PC-3 (cell line): Measurements from ENCODE around the gene DISP3. TPM values are rescaled to one million over a fixed set of nuclear protein-coding genes. Genes with fewer than 3 reads are reported as not detected.

Experiments
- ATAC-seq: fragments of 200-7000 bp; cut with Tn5 transposase; 2 replicates; pipeline ENCODE4 v1.9.1; 2020; ENCODE audit warnings: mild to moderate bottlenecking, moderate library complexity
- BruUV-seq: library from RNA; stranded (reverse); fragments of 400-500 nt; replicated peaks from 2 replicates; lab custom pipeline; 2021; lab: Mats Ljungman, UMichigan
- CTCF ChIA-PET: fragments of 300-600 bp; sonication (Branson Sonifier 250); formaldehyde crosslinking; loops from one replicate; lab custom pipeline; 2022; ENCODE audit warnings: antibody characterized with exemption; lab: Charles Lee
- POLR2A ChIA-PET: fragments of 300-600 bp; sonication (Branson Sonifier 250); formaldehyde crosslinking; loops from one replicate; lab custom pipeline; 2022; ENCODE audit warnings: antibody characterized with exemption; ENCODE audit not compliant: unreplicated experiment; lab: Charles Lee
- DNase-seq: peaks from one replicate; pipeline ENCODE4 v3.0.0-alpha.2; 2015
- H2AFZ ChIP-seq: fragments of 300-600 bp; sonication (generic); 2 replicates; pipeline ENCODE4 v1.6.0; 2016; ENCODE audit warnings: antibody characterized with exemption, low read length
- H3F3A ChIP-seq: fragments of 300-600 bp; sonication (generic); one replicate; pipeline ENCODE4 v1.6.0; 2017; ENCODE audit warnings: antibody characterized with exemption, low read length, control low read depth, mild to moderate bottlenecking; ENCODE audit not compliant: unreplicated experiment
- H3K27ac ChIP-seq: fragments of 300-600 bp; sonication (generic); 2 replicates; pipeline ENCODE4 v1.5.1; 2016; ENCODE audit warnings: mild to moderate bottlenecking, low read length
- H3K27me3 ChIP-seq: fragments of 300-600 bp; sonication (generic); 2 replicates; pipeline ENCODE4 v1.6.1; 2016; ENCODE audit warnings: low read length, mixed read lengths
- H3K36me3 ChIP-seq: fragments of 300-600 bp; sonication (generic); 2 replicates; pipeline ENCODE4 v1.6.1; 2016; ENCODE audit warnings: low read depth, mixed run types, low read length, mixed read lengths
- H3K4me1 ChIP-seq: fragments of 300-600 bp; sonication (generic); 2 replicates; pipeline ENCODE4 v1.5.1; 2016; ENCODE audit warnings: low read length; ENCODE audit not compliant: insufficient read depth
- H3K4me2 ChIP-seq: fragments of 300-600 bp; sonication (generic); 2 replicates; pipeline ENCODE4 v1.6.0; 2016; ENCODE audit warnings: low read length
- H3K4me3 ChIP-seq: fragments of 300-600 bp; sonication (generic); 2 replicates; pipeline ENCODE4 v1.5.1; 2016; ENCODE audit warnings: mild to moderate bottlenecking, low read length, mixed read lengths
- H3K79me2 ChIP-seq: fragments of 300-600 bp; sonication (generic); 2 replicates; pipeline ENCODE4 v1.6.1; 2017; ENCODE audit warnings: low read length, mixed read lengths
- H3K9ac ChIP-seq: fragments of 300-600 bp; sonication (generic); 2 replicates; pipeline ENCODE4 v1.6.0; 2016; ENCODE audit warnings: mild to moderate bottlenecking, low read length
- H3K9me2 ChIP-seq: fragments of 300-600 bp; sonication (generic); replicated peaks from 2 replicates; pipeline ENCODE4 v1.6.1; 2016; ENCODE audit warnings: mixed run types, low read length, mixed read lengths
- H3K9me3 ChIP-seq: fragments of 300-600 bp; sonication (generic); 2 replicates; pipeline ENCODE4 v1.6.1; 2016; ENCODE audit warnings: low read length, mixed read lengths
- H4K20me1 ChIP-seq: fragments of 300-600 bp; sonication (generic); 2 replicates; pipeline ENCODE4 v1.6.1; 2016; ENCODE audit warnings: low read length, mixed read lengths
- EZH2 ChIP-seq: fragments of 300-600 bp; sonication (generic); IDR thresholded peaks from one replicate; pipeline ENCODE4 v1.6.1; 2017; ENCODE audit warnings: antibody characterized with exemption, mild to moderate bottlenecking, low read length; ENCODE audit not compliant: unreplicated experiment
- EZH2phosphoT487 ChIP-seq: fragments of 300-600 bp; sonication (generic); IDR thresholded peaks from 2 replicates; pipeline ENCODE4 v1.6.1; 2018; ENCODE audit warnings: mild to moderate bottlenecking, antibody characterized with exemption, low read length, borderline replicate concordance
- intact Hi-C: fragments of 100-400 bp; cut with micrococcal nuclease; formaldehyde crosslinking; loops from 2 replicates; pipeline ENCODE4 v1.9.0; 2023
- total RNA-seq: library from RNA; depleted of rRNA; stranded (reverse); fragments of >200 nt; gene quantifications from 2 replicates; pipeline ENCODE4 v1.2.3, GENCODE V29; 2014
- TF ChIP-seq, protein P1 (sequence below): fragments of 300-600 bp; sonication (generic); conservative IDR thresholded peaks from 2 replicates; pipeline ENCODE4 v1.5.1; 2017; ENCODE audit warnings: antibody characterized with exemption, low read depth, mild to moderate bottlenecking, low read length

Gene DISP3
- total RNA-seq, 1 experiment from 2014 or later, result 0.40 TPM

DNA sequence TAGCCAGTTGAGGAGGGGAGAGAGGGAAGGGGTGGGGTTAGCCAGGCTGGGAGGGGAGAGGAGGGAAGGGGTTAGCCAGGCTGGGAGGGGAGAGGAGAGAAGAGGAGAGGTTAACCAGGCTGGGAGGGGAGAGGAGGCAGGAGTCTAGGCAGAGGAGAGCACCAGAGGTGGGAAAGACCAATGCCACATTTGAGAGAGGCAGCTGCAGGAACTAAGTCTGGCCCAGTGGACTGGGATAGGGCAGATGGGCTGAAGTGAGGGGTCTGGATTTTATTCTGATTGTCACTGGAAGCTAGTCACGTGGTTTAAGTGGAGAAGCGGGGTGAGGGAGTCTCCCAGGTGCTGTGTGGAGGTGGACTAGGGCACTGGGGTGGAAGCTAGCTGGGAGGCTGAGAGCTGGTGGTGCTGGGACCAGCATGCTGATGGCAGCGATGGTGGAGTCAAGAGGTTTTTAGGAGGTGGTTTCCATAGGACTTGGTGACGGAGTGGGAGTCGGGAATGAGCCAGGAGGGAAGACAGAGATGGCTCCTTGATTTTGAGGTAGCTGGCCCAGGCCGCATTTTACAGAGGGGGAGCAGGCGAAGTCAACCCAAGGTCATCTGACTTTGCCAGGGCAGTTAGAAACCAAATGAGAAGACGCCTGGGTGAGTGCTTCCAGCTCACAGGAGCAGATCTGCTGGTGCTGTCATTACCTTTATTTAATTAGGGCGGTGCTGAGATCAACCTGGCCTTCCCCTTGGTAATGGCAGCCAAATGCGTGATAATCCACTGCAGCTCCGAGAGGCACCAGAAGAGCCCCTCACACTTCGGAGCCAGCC is 42.8 kb downstream of the DISP3 start:
- intact Hi-C loops, result no loop called here
- Histone ChIP-seq H3K79me2 (no peaks in the 10 kb centered on the region), H3K27ac (no peak overlapping the region), H3F3A (no peaks in the 10 kb centered on the region), H3K4me1 (no peaks in the 10 kb centered on the region), H3K9ac (no peak overlapping the region), H3K27me3 (no peaks in the 10 kb centered on the region), H3K36me3 (no peaks in the 10 kb centered on the region), H2AFZ (no peak overlapping the region), H4K20me1 (no peaks in the 10 kb centered on the region), H3K9me3 (no peaks in the 10 kb centered on the region), H3K4me3 (no peak overlapping the region), H3K9me2 (no peaks in the 10 kb centered on the region), H3K4me2 (no peak overlapping the region)
- TF ChIP-seq, protein P1, sequence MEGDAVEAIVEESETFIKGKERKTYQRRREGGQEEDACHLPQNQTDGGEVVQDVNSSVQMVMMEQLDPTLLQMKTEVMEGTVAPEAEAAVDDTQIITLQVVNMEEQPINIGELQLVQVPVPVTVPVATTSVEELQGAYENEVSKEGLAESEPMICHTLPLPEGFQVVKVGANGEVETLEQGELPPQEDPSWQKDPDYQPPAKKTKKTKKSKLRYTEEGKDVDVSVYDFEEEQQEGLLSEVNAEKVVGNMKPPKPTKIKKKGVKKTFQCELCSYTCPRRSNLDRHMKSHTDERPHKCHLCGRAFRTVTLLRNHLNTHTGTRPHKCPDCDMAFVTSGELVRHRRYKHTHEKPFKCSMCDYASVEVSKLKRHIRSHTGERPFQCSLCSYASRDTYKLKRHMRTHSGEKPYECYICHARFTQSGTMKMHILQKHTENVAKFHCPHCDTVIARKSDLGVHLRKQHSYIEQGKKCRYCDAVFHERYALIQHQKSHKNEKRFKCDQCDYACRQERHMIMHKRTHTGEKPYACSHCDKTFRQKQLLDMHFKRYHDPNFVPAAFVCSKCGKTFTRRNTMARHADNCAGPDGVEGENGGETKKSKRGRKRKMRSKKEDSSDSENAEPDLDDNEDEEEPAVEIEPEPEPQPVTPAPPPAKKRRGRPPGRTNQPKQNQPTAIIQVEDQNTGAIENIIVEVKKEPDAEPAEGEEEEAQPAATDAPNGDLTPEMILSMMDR, result no peak
- TF ChIP-seq EZH2phosphoT487 (no peak), EZH2 (no peak)
- ChIA-PET POLR2A (interaction anchor here (0.6 kb wide), 1 partner anchor 31 kb away, joined by 3 read pairs; no protein-coding TSS in a partner anchor), CTCF (no interaction called here)
- DNase-seq (no peak), ATAC-seq (no peak)
- BruUV-seq, result no TSS peak

DNA sequence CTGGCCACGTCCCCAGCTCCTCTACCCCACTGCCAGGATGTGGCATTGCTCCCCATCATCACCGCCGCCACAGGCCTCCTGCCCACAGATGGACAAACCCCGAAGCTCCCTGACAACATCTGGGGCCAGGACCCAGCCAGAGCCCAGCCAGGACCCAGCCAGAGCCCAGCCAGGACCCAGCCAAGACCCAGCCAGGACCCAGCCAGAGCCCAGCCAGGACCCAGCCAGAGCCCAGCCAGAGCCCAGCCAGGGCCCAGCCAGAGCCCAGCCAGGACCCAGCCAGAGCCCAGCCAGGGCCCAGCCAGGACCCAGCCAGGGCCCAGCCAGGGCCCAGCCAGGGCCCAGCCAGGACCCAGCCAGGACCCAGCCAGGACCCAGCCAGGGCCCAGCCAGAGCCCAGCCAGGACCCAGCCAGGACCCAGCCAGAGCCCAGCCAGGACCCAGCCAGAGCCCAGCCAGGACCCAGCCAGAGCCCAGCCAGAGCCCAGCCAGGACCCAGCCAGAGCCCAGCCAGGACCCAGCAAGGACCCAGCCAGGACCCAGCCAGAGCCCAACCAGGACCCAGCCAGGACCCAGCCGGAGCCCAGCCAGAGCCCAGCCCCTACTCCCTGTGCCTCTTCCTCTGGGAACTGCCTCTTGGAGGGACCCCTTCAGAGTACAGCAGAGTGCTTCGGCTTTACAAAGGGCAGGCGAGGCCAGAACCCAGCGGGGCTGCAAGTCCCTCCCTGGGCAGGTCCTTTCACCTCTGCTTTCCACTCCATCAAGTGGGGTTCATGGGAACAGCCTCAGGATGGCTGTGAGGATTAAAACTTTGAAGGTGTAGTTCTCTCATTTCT is 43.7 kb downstream of the DISP3 start:
- Histone ChIP-seq H4K20me1 (no peaks in the 10 kb centered on the region), H3K4me1 (no peaks in the 10 kb centered on the region), H3K27me3 (no peaks in the 10 kb centered on the region), H3F3A (no peaks in the 10 kb centered on the region), H3K9ac (no peak overlapping the region), H3K4me2 (no peak overlapping the region), H3K4me3 (no peak overlapping the region), H3K9me2 (no peaks in the 10 kb centered on the region), H2AFZ (no peak overlapping the region), H3K79me2 (no peaks in the 10 kb centered on the region), H3K36me3 (no peaks in the 10 kb centered on the region), H3K27ac (no peak overlapping the region), H3K9me3 (no peaks in the 10 kb centered on the region)
- POLR2A ChIA-PET, result interaction anchor here (0.6 kb wide), 1 partner anchor 30 kb away, joined by 3 read pairs; no protein-coding TSS in a partner anchor
- intact Hi-C loops, result no loop called here
- no peak for ATAC-seq
- DNase-seq, result no peak
- BruUV-seq, result no TSS peak
- TF ChIP-seq, protein P1, result no peak
- TF ChIP-seq EZH2, result no peak
- TF ChIP-seq EZH2phosphoT487, result no peak
- CTCF ChIA-PET, result no interaction called here
